HG02798 (cell line): ENCODE data around the gene NME3.

Source experiments
- ATAC-seq: cut with Tn5 transposase; IDR thresholded peaks from one replicate; pipeline ENCODE4 v1.9.1; 2021; ENCODE audit warnings: mild to moderate bottlenecking; ENCODE audit not compliant: unreplicated experiment, poor library complexity

Gene NME3

DNA sequence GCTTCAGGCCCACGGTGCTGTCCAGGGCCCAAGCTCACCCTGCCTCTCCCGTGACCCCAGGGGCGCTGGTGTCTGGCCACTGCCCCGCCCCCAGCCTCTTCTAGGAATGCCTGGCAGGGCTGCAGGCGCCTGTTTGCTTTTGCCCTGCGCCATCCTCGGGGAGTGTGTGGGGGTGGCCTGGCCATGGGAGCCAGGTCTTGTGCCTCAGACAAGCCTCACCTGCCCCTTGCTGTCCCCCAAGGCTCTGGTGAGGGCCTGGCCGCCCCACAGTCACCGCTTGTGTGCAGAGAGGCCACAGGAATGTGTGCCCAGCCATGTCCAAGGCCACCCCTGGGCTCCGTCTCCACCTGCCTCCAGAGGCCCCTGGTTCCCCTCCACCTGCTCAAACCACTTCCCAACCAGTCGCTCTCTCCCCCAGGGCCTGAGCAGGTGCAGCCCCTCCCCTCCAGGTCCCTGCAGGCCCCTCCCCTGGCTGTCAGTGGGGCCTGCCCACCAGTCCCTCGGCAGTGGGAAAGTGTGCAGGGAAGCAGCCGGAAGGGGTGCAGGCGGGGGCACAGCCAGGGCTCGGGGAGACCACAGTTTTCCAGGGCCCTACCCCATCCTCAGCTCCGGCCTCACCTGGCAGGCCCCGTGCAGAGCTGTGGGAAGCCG is 23.0 kb upstream of the NME3 start:
- no peak for ATAC-seq

DNA sequence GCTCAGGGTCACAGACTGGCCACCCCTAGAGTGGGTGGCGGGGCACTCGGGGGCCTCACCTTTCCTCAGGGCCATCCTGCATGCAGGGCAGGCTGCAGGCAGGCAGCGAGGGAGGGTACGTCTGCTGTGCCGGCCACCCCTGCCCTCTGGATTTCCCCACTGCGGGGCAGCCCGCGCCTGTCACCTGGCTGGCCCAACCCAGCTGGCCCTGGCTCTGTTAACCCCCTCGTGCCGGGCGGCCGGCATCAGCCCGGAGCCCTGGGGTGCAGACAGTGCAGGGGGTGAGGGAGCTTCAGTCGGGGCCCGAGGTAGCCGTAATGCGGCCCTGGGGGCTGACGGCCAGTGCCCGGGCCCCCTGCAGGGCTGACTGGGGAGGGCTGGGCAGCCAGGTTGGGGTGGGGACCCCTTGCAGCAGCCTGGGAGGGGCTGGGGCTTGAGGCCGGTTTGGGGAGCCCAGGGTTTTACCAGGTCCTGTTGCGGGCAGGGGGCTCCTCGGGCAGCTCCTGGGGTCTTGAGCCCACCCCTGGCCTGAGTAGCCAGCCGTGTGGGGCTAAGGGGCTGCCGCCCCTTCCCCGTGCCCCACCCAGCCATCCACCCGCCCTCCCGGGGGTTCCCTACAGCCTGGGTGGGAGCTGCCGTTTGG is 22.4 kb upstream of the NME3 start, which contains the start of gene IGFALS:
Gene IGFALS (minus strand): TSS at position 128 of the 643 bp plus-strand sequence. CDS start 53 bp downstream, at position 75.
- no peak for ATAC-seq

DNA sequence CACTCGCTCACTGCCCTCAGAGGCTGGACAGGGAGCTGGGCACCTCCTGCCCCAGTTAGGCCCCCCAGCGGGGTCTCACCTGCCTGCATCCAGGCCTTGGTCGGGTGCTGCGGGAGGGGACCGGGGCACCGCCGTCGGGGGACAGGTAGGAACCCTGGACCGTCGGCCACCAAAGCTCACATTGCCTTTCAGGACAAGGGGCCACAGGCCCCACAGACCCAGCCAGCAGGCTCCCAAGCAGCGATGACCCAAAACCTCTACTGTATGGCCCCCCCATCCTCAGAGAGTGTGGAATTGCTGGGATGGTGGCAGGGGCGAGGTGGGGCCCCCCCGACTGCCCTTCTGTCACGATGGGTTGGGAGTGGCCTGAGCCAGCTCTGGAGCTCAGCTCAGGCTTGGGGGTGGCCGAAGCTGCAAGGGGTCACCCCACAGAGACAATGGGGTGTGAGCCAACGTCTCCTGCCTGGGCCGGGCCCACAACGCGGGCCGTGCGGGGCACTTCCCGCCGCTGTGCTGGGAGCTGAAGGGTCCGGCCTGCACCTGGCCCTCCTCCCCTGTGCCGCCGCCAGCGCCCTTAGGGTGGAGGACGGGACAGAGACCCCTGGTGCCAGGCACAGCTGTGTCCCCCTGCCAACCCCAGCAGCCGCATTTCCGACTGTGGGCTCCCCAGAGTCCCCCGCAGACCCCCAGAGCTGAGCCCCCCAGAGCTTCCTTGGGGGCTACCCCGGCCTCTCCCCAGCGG is 21.7 kb upstream of the NME3 start:
- ATAC-seq, result no peak

DNA sequence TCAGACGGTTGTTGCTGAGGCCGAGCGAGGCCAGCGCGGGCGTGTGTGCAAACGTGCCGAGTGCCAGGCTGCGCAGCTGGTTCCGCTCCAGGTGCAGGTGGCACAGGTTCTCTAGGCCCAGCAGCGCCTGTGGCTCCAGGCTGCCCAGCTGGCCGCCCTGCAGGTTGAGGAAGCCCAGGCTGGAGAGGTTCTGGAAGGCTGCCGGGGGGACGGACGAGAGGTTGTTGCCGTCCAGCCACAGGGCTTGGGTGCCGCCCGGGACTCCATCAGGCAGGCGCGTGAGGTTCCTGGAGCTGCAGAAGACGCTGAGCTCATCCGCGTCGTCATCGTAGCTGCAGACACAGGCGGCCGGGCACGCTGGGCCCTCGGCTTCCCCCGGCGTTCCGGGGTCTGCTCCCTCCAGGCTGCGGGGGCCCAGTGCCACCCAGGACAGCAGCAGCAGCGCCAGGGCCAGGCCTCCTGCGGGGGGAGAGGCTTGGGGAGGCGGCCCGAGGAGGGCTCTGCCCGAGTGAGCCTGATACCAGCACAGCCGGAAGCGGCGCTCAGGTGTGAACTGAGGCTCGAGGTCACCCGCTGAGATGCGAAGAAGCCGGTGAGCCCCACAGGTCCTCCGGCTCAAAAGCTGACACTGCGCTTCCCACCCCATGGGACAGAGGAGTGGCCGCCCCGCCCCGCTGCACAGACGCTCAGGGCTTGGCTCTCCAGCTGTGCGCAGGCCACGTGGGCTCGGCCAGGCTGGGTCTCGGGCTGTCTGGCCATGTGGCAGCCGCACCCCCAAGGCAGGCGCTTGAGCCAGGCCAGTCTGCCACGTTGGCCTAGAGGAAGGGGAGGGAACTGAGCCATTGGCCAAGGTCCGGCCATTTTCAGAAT is 20.8 kb upstream of the NME3 start:
- no peak for ATAC-seq

DNA sequence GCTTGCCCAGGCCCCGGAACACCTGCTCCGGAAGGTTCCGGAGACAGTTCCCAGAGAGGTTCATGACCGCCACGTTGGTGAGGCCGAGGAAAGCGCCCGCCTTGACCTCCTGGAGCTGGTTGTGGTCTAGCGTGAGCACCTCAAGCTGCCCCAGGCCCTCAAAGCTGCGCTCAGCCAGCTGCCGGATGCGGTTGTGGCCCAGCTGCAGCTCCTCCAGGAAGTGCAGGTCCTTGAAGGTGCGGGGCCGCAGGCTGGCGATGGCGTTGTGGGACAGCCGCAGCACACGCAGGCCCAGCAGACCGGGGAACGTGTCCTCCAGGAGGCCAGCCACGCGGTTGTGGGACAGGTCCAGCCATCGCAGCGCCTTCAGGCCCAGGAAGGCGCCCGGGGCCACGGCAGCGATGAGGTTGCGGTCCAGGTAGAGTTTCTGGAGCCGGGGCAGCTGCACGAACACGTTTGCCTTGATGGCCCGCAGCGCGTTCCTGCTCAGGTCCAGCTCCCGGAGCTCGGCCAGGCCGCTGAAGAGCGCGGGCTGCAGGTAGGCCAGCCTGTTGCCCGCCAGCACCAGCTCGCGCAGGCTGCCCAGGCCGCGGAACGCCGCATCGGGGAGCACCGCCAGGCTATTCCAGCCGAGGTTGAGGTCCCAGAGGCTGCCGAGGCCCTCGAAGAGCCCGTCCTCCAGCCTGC is 20.1 kb upstream of the NME3 start:
- no peak for ATAC-seq

DNA sequence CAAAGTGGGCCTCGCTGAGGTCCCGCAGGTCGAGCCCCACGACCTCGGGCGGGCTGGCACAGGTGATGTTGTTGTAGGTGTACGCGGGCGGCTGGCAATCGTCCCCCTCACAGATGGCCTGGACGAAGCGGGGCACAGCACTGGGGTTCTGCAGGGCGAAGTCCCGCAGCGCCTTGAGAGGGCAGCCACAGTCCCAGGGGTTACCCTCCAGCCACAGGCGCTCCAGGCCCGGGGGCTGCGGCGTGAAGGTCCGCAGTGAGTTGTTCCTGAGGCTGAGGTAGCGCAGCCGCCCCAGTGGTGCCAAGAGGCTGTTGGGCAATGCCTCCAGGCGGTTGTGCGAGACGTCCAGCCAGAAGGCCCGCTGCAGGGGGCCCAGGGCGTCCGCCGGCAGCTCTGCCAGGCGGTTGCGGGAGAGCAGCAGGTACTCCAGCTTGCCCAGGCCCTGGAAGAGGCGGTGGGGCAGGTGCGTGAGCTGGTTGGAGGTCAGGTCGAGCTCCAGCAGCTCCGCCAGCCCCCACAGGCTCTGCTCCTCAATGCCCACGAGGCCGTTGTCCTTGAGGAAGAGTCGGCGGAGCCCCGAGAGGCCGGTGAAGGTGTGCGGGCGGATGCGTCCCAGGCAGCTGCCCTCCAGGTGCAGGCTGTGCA is 19.4 kb upstream of the NME3 start:
- ATAC-seq, result no peak

DNA sequence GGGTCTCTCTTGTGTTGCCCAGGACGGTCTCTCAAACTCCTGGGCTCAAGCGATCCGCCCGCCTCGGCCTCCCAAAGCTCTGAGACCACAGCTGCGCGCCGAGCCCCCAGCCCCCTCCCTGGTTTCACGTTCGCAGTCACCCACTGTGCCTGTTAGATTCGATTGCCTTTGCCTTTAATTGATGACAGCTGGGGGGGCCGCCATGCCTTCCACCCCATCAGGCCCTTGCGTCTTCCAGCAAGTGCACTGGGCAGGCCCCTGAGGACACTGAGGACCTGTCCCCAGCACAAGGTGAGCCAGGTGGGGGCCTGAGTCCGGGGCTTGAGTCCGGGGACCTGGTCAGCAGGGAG is 18.9 kb upstream of the NME3 start:
- no peak for ATAC-seq

DNA sequence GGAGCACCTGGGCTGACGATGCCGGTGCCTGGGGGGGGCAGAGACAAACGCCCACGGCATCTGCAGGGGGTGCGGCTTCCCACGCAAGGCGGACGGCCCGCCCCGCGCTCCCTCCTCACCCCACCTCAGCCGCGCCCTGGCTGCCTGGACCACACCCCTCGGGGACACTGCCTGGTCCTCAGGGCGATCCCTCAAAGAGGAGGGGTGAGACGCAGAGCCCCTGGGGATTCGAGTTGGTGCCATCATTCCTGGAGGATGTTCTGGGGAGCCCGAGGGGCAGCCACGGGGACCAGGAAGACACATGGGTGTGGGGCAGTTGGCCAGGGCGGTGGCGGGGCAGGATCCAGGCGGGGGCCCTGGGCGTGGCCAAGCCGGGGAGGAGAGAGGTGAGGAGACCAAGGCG is 18.3 kb upstream of the NME3 start:
- no peak for ATAC-seq

DNA sequence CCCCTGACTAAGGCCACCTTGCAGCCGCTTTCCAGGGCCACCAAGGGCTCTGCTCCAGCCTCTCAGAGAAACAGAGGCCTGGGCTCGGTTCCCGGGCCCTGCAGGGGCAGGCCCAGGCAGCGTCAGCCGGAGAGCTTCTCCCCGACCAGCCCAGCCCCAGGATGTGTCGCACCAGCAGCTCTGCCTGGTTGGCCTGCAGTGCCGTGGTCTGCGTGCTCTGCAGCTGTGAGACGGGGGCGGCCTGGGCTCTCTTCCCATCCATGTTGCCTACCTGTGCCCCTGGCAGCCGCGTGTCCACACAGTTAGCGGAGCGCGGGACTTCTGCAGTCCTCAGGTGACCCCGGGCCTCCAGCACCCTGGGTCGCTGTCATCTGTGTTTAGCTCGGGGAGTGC is 17.4 kb upstream of the NME3 start:
- ATAC-seq, result no peak

DNA sequence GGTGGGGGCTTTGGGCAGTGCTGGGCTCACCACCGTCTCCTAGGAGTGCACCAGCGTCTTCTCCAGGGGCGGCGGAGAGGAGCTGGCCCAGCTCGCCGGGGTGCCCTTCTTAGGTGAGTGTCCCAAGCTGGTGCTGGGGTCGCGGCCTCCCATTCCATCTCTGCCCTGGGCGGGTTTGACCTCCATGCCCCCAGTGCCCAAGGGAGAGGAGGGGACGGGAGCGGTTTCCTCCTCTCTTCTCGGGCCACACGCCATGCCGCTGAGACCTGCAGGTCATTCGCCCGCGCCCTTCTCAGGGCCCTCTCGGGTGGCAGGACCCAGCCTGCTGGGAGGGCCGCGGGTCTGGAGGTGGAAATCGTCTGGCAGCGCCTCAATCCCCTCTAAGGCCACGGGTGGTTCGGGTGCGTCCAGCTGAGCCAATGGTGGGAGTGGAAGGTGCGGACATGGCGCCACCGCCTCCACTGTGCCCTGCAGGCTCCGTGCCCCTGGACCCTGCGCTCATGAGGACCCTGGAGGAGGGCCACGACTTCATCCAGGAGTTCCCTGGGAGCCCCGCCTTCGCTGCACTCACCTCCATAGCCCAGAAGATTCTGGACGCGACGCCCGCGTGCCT is 16.9 kb upstream of the NME3 start:
- no peak for ATAC-seq

DNA sequence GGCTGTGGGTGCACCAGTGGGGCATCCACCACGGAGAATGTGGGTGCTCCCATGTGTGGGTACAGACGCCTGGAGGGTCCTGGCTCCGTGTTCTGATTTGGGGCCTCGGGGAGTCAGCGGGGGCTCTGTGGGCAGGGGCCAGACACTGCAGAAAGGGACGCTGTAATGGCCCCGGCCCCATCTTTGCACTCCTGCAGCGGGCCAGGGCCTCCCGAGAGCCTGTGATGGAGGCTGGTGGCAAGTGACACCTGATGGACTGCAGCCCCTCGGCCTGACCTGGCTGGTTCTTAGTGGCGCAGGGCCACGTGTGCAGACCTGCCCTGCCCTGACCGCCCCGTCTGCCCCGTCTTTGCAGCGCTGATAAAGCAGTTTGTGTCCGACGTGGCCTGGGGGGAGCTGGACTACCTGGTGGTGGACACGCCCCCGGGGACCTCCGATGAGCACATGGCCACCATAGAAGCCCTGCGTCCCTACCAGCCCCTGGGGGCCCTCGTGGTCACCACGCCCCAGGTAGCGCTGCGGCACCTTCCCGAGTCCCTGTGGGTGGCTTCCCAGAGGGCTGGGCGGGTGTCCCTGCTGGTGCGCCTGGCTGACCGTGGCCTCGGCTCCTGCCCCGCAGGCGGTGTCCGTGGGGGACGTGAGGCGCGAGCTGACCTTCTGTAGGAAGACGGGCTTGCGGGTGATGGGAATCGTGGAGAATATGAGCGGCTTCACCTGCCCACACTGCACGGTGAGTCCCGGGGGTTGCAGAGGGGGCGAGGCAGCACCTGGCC is 16.2 kb upstream of the NME3 start:
- ATAC-seq, result no peak

DNA sequence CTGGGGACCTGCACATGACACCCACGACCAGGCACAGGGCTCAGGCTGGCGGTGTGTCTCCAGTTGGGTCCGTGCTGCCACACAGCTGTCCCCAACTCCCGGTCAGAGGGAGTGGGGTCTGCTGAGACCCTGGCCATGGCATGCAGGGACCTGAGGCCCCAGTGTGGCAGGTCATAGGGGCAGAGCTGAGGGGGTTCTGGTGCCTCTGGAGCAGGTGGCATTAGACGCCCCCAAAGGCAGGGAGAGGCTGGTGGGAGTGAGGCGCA is 15.6 kb upstream of the NME3 start:
- no peak for ATAC-seq

DNA sequence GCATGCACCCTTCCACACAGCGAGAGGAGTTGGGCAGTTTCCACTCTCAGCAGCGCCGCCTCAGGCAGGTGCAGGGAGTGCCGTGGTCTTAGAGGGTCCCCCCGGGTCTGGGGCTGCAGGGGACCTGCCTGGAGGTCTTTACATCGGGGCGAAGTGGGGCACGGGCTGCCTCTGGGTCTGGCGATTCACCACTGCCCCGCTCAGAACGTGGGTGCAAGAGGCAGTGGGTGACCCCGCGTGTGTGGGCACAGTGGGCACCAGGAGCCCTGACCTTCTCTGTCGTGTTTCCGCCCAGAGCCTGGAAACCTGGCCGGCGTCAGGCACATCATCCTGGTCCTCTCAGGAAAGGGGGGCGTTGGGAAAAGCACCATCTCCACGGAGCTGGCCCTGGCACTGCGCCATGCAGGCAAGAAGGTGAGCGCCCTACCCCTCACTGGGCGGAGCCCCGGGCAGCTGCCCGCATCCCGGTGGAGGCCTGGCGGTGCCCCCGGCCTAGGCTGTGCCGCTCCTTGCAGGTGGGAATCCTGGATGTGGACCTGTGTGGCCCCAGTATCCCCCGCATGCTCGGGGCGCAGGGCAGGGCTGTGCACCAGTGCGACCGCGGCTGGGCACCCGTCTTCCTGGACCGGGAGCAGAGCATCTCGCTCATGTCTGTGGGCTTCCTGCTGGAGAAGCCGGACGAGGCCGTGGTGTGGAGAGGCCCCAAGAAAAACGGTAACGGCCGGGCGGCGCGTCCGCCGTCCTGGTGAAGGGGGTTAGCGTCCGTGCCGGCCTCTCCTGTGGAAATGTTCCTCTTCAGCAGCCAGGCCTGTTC is 15.1 kb upstream of the NME3 start:
- no peak for ATAC-seq

DNA sequence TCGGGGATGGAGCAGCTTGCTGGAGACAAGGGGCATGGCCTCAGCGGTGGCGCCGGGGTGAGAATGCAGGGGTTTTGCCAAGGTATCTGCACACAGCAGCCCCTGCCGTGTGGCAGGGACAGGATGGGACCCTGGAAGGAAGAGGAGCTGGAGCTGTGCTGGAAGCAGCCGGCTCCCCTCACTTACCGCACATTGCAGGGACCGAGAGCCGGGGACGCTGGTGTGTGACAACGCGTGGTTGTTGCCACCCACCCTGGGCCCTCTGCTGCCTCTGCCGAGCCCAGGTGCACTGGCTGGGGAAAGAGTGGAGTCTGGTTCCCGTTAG is 14.5 kb upstream of the NME3 start:
- no peak for ATAC-seq

DNA sequence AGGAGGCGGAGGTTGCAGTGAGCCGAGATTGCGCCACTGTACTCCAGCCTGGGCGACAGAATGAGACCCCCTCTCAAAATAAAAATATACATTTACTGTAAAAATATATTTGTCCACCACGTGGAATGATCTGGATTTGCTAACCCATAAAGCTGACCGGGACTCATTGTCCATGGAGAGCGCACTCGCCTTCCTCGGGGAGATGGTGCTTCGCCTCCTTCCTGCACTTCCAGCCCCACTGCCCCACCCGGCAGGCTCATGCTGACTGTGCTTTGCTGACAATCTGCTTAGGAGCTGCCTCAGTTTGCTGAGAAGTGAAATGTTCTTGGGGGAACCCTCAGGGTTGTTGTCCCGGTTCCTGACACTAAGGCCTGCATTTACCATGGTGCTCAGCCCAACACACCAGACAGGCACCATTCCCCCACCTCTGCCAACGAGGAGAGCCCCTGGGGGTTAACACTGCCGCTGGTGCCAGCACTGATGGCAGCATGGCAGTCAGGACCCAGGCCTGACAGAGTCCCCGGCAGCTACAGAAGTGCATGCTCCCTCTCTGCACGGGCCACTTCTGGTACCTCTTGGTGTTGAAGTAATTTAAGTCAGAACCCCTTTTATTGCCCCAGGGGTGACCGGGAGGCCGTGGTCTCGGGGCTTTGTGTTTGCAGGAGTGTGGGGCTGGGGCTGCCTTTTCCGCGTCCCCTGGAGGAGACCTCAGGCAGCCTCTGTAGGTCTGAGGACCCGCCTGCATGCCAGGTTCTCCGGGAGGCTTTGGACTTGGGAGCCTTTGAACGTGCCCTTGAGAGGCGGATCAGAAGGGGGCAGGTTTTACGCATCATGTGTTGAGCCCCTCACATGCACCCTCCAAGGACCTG is 13.9 kb upstream of the NME3 start:
- no peak for ATAC-seq

DNA sequence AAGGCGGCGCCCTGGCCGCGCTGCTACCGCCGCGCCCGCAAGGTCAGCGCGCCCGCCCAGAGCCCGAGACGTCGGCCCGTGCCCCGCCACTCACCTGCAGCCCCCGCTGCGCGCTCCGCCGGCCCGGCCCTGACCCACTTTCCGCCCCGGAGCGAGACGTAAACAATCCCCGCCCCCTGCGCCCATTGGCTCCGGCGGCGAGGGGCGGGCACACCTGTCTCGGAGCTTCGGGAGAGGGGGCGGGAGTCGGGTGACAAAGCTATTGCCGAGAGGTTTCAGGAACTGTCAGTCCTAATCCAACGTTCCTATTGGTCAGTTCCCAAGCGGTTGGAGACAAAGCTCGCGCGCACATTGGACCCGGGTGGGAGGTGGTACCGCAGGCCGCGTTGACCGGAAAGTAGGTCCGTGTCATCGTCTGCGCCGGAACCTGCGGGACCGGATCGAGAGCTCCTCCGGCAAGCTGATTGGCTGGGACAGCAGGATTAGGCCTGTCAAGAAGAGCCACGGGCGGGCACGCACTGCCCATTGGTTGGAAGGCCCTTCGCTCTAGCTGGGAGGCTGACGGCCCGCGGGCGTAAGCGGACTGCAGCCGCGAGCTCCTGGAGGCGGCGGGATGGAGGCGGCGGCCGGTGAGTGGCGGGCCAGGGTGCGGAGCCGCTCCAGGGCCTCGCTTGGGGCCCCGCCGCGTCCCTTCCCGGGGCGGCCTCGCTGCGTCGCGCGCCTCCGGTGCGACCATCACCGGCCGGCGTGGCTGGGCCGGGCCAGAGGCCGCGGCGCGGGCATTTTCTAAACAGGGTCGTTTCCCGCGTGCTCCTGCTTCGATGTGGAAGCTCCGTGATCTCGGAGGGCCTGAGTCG is 11.3 kb upstream of the NME3 start, which contains the start of the genes NUBP2 and SPSB3:
Gene NUBP2 (plus strand): TSS at position 553 of the 857 bp plus-strand sequence. CDS start 61 bp downstream, at position 614.
Gene SPSB3 (minus strand): TSS at position 164 of the 857 bp plus-strand sequence. CDS start 1,088 bp downstream, outside the sequence.
- ATAC-seq, result peak; percentile 88
